ENCODE results near the gene DUSP8.

Gene DUSP8

DNA sequence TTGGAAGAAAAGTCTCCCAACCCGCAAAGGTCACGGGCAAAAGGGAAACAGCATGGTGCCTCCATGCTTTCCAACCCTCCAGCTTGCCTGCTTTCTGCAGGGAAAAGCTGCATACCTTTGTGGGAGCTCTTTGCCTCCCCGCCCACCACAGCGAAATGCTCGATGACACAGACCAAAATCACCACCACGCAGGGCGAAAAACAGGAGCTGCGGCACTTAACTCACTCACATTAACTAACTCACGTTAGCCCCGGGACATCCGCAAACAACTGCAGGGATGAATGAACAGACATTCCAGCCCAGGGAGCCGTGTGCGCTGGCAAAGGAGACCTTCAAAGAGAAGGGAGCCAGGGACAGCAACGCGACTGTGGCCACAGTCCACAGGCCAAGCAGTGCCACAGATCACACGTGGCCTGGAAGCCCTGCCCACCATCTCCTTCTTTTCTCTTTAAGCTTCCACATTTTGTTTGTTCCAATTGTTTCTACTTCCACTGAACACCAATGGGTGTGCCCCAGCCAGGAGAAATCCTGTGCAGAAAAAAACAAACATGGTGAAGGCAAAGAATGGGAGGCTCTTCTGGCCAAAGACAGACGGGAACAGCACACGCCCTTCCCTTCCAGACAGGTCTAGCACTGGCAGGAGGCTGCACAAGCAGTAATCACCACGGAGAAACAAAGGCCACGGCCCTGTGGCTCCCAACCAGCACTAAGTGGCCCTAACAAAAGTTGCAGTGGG, 39.3 kb downstream of the DUSP8 start:
- no peak for DNase-seq (ENCODE audit: low spot score)

- DNase-seq (ENCODE audit: low spot score): peak; percentile 93
Observed at GRCh38 chr11:1532014-1532586, 40.0 kb downstream of the DUSP8 start.

DNA sequence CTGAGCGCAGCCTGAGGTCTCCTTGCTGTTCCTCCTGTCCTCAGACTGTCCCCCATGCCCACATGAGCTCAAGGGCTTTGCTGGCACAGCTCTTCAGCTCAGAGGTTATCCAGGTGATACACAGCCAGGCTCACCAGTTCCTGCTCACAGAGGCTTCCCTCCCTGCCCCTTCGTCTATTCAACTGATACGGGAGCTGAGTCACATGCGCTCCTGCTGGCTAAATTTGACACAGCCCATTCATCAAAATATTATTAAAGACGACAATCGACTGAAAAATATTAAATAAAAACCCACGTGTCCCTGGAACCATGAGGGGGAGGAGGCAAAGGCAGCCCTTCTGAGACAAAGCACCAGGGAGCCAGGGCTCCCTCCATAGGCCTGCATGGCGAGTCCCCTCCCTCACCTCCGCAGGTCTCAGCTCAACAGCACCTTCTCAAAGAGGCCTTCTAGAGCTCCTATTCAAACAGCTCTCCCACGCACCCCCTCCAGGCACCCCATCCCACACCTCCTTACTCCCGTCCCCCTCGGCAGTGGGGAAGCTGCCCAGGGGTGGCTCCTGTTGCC, 40.5 kb downstream of the DUSP8 start:
- DNase-seq (ENCODE audit: low spot score): no peak

- DNase-seq (ENCODE audit: low spot score): no peak
Observed at GRCh38 chr11:1530686-1531448, 41.2 kb downstream of the DUSP8 start.

GRCh38 chr11:1529774-1530173, 42.3 kb downstream of the DUSP8 start:
- DNase-seq (ENCODE audit: low spot score): no peak

GRCh38 chr11:1529286-1529685, 42.8 kb downstream of the DUSP8 start:
- DNase-seq (ENCODE audit: low spot score): no peak

- no peak for DNase-seq (ENCODE audit: low spot score)
Observed at GRCh38 chr11:1528710-1529109, 43.4 kb downstream of the DUSP8 start.

GRCh38 chr11:1526785-1527184, 45.3 kb downstream of the DUSP8 start:
- no peak for DNase-seq (ENCODE audit: low spot score)

- no peak for DNase-seq (ENCODE audit: low spot score)
Observed at GRCh38 chr11:1523779-1524178, 48.3 kb downstream of the DUSP8 start.

DNA sequence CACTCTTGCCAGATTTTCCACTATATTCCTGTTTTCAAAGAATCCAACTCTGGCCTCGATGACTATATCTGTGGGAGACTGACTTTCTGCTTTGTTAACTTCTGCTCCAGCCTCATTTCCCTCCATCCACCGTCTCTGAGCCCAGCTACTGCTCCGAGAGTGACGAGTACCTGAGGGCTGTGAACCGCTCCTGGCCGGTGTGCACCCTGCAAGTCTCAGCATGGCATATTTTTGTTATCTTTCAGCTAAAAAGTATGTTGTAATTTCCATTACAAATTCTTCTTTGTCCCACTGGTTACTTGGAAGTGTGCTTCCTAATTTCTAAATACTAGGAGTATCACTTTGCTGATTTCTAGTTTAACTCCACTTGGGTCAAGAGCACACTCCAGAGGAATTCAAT, 49.0 kb downstream of the DUSP8 start:
- DNase-seq (ENCODE audit: low spot score): no peak

DNA sequence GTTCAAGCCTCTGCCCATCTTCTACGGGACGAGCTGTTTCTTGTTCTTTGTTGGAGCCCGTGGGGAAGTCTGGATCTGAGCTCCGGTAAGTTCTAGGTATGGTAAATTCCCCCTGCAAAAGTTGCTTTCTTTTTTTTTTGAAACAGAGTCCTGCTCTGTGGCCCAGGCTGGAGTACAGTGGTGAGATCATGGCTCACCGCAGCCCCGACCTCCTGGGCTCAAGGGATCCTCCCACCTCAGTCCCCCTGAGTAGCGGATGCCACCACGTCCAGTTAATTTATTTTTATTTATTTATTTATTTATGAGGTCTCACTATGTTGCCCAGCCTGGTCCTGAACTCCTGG, 50.0 kb downstream of the DUSP8 start:
- DNase-seq (ENCODE audit: low spot score): no peak

GRCh38 chr11:1521382-1522080, 50.5 kb downstream of the DUSP8 start:
- DNase-seq (ENCODE audit: low spot score): no peak

- no peak for DNase-seq (ENCODE audit: low spot score)
Observed at GRCh38 chr11:1520663-1521267, 51.3 kb downstream of the DUSP8 start.

DNA sequence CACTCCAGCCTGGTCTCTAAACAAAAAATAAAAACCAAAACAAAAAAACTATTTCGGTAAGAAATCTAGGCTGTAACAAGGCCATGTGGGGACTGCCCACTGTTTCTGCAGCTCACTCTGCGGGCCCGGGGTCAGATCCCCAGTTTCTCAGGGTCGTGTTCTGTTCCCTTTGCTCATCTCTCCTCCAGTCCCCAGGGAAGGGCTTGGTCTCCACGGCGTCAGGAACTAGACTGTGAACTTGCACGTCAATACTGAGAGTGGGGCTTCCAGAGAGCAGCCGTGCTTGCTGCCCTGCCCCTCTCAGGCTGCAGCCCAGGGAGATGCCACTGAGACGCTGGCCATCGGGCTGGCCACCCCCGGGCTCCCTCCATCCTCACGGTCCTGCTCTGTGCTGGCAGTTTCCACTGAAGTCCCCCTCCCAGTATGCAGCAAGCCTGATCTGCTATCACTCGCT, 51.8 kb downstream of the DUSP8 start:
- no peak for DNase-seq (ENCODE audit: low spot score)

GRCh38 chr11:1519028-1520010, 52.8 kb downstream of the DUSP8 start:
- DNase-seq (ENCODE audit: low spot score): no peak

DNA sequence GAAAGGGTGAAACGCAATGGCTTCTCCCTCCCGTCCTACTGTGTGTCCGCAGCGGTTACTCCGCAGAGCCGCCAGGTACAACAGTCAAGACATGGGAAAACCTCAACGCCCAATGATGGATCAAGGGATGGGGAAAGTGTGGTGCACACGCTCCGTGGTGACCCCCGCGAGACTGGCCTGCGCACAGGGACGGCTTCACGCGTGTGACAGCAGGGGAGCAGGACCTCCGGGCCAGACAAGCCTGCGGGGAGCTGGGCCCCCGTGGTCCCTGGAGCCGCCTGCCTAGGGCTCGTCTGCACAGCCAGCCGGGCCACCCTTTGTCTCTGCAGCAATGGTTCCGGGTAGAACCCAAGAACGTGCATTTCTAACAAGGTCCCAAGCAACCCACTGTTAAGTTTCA, 53.8 kb downstream of the DUSP8 start:
- no peak for DNase-seq (ENCODE audit: low spot score)

DNA sequence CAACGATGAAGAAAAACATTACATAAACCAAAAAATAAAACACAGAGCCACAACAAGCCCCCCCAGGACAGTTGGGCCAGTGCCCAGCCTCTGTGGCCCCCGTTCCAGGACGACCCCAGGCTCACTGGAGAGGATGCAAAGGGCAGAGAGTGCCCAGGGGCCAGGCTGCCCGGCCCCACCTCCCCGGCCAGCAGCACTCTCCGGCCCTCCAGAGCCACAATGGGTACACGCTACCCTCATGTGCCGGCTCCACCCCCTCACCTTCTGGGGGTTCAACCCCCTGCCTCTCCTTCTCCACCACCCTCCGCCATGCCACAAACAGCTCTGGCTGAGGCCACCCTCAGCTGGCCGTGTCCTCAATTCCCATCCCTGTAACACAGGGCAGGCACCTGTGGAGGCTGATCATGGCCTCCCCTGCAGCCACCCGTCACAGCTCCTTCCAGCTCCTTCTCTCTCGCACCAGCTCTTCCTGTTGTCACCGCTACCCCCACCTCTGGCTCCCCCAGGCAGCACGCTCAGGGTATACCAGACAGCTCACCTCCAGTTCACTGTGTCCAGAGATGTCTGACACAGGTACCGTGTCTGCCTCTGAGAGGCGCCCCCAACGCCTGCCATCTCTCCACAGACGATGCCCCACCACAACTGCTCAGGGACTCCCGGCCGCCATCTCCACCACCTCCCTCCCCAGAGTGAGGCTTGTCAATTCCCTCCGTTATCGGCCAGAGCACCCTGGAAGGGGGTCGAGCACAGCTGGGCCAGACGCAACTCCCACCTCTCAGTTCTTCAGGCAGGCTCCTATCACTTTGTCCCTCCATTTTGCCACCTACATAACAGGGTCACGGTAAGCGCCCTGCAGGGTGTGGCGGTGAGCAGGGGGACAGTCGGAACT, 54.7 kb downstream of the DUSP8 start:
- no peak for DNase-seq (ENCODE audit: low spot score)

GRCh38 chr11:1516273-1517067, 55.6 kb downstream of the DUSP8 start:
- DNase-seq (ENCODE audit: low spot score): peak; percentile 78

Measured in AG20443 (cell line).